Mesothelial cell of epicardium (in vitro differentiated cells): ENCODE measurements around the gene CDNF. TPM values are rescaled to one million over a fixed set of nuclear protein-coding genes. Genes with fewer than 3 reads are reported as not detected.

Source experiments
- DNase-seq, 2 experiments: peaks; one replicate each; pipeline ENCODE4 v3.0.0; 2021; ENCODE audit warnings: low spot score in 2 of 2; ENCODE audit not compliant: unreplicated experiment in 2 of 2
- H3K27ac Mint-ChIP-seq: 2 replicates; pipeline ENCODE4 v1.8.0; 2021; ENCODE audit warnings: mixed read lengths
- H3K27me3 Mint-ChIP-seq: 2 replicates; pipeline ENCODE4 v1.8.0; 2021; ENCODE audit warnings: low read depth, mixed read lengths
- H3K36me3 Mint-ChIP-seq: 2 replicates; pipeline ENCODE4 v1.8.0; 2021; ENCODE audit warnings: mixed read lengths
- H3K4me1 Mint-ChIP-seq: 2 replicates; pipeline ENCODE4 v1.8.0; 2021; ENCODE audit warnings: mixed read lengths
- H3K4me3 Mint-ChIP-seq: 2 replicates; pipeline ENCODE4 v1.8.0; 2021; ENCODE audit warnings: mild to moderate bottlenecking, moderate library complexity, mixed read lengths
- H3K9me3 Mint-ChIP-seq: 2 replicates; pipeline ENCODE4 v1.8.0; 2021; ENCODE audit warnings: mixed read lengths
- total RNA-seq: library from RNA; stranded (reverse); gene quantifications from 3 replicates; pipeline ENCODE4 v1.2.1, GENCODE V29; 2021
- TF ChIP-seq, protein P1 (sequence below): fragments of 200-600 bp; sonication (generic); IDR thresholded peaks from one replicate; pipeline ENCODE4 v1.5.0; 2021; ENCODE audit warnings: antibody characterized with exemption; ENCODE audit not compliant: unreplicated experiment

The CDNF gene
- 1.7 to 2.3 TPM (median 2.2 TPM) in 3 replicates for total RNA-seq

DNA sequence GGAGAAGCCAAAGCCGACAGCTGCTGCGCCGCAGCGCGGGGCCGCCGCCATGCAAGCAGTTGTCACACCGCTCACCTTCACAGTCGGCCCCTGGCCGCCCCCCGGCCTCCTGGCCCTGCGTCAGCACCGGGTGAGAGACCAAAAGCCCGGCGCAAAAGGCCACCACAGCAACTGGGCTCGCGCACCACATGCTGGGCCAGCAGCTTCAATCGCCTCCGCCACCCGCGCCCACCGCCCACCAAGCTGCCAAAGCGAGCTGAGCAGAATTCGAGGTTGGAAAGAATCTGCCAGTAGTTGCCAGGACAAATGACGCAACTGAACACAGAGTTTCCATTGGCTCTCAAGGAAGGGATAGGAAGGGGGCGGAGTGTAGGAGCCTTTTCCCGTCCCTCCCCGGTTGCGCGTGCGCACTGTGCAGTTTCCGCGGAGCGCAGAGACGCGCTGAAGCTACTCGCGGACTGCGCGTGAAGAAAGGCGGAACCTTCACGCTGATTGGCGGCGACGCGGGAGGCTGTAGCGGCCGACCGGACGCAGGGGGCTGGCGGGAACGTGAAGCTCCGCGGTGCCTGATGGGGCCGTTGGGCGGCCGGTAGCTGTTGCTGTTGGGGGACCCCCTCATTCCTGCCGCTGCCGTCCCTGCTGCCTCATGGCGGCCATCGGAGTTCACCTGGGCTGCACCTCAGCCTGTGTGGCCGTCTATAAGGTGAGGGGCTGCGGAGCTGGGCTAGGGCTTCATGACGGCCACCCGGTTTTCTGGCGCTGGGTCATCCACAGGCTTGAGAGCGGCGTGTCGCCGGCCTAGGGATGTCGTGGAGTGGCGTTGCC, at the start of gene CDNF, which contains the start of the genes HSPA14 and MSANTD7:
TSS of gene CDNF (minus strand) at position 281 of the 825 bp plus-strand sequence. CDS start at position 190, 91 bp downstream.
TSS of gene HSPA14 (plus strand) at position 550 of the 825 bp plus-strand sequence. CDS start at position 647, 97 bp downstream.
TSS of gene MSANTD7 (plus strand) at position 550 of the 825 bp plus-strand sequence. CDS start 3,979 bp downstream, outside the sequence.
- TF ChIP-seq, protein P1, sequence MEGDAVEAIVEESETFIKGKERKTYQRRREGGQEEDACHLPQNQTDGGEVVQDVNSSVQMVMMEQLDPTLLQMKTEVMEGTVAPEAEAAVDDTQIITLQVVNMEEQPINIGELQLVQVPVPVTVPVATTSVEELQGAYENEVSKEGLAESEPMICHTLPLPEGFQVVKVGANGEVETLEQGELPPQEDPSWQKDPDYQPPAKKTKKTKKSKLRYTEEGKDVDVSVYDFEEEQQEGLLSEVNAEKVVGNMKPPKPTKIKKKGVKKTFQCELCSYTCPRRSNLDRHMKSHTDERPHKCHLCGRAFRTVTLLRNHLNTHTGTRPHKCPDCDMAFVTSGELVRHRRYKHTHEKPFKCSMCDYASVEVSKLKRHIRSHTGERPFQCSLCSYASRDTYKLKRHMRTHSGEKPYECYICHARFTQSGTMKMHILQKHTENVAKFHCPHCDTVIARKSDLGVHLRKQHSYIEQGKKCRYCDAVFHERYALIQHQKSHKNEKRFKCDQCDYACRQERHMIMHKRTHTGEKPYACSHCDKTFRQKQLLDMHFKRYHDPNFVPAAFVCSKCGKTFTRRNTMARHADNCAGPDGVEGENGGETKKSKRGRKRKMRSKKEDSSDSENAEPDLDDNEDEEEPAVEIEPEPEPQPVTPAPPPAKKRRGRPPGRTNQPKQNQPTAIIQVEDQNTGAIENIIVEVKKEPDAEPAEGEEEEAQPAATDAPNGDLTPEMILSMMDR: no peak
- Mint-ChIP-seq H3K9me3 (no peaks in the 10 kb centered on the region), H3K27ac (peak within 1 kb of the TSS; percentile 99), H3K27me3 (no peaks in the 10 kb centered on the region), H3K36me3 (peaks cover 18% of the 10 kb centered on the region), H3K4me3 (peak within 1 kb of the TSS; percentile 92), H3K4me1 (peaks cover 28% of the 10 kb centered on the region)
- DNase-seq: peak; percentile 99 to 100

DNA sequence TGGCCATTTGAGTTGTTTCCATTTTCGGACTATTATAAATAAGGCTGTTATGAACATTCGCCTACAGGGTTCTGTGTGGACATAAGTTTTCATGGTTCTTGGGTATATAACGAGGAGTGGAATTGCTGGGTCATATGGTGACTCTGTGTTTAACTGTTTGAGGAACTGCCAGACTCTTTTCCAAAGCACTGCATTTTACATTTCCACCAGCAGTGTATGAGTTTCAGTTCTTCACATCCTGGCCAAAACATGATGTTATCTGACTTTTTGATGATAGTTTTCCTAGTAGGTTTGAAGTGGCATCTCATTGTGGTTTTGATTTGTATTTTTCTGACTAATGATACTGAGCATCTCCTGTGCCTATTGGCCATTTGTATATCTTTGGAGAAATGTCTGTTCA, 46.2 kb upstream of the CDNF start:
- H3K4me1 Mint-ChIP-seq: peaks cover 18% of the 10 kb centered on the region
- H3K4me3 Mint-ChIP-seq: no peak overlapping the region
- peaks cover 4% of the 10 kb centered on the region for H3K36me3 Mint-ChIP-seq
- no peak for DNase-seq
- H3K27me3 Mint-ChIP-seq: no peaks in the 10 kb centered on the region
- TF ChIP-seq, protein P1: no peak
- H3K27ac Mint-ChIP-seq: no peak overlapping the region
- H3K9me3 Mint-ChIP-seq: no peaks in the 10 kb centered on the region

DNA sequence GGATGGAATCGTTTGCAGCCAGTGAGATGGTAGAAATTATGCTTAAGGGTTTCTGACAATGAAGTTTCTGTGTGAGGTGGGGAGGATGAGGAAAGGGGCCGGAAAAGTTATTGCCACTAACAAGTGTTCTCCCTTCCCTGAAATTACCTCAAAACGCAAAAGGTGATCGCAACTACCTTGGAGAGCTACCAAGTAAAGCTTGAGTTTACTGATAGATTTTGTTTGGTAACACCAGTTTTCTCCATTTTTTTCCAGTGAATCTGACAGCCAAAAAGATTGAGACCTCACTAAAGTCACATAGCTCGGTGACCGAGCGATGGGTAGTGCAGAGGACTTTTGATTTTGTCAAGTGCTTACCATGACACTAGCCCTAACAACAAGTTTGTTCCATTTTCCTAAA, 42.4 kb upstream of the CDNF start:
- peak overlapping the region; percentile 89 for H3K4me3 Mint-ChIP-seq
- H3K9me3 Mint-ChIP-seq: no peaks in the 10 kb centered on the region
- H3K36me3 Mint-ChIP-seq: peaks cover 4% of the 10 kb centered on the region
- H3K4me1 Mint-ChIP-seq: peaks cover 31% of the 10 kb centered on the region
- no peaks in the 10 kb centered on the region for H3K27me3 Mint-ChIP-seq
- TF ChIP-seq, protein P1: no peak
- DNase-seq: no peak
- peak overlapping the region; percentile 94 for H3K27ac Mint-ChIP-seq

DNA sequence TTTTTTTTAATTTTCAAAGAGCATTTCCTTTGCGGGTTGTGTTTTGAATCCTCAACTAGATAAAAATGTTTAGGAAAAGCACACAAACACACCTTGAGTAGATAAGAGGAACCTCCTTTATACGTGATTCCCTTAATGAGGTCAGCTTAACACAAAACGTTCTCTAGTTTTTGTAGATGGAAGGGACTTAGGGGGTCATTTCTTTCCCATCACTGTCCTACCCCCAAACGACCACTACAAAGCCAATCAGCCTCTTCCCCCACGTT, 42.0 kb upstream of the CDNF start:
- no peaks in the 10 kb centered on the region for H3K27me3 Mint-ChIP-seq
- H3K27ac Mint-ChIP-seq: peak overlapping the region; percentile 94
- H3K4me1 Mint-ChIP-seq: peaks cover 31% of the 10 kb centered on the region
- TF ChIP-seq, protein P1: no peak
- DNase-seq: no peak
- H3K9me3 Mint-ChIP-seq: no peaks in the 10 kb centered on the region
- H3K4me3 Mint-ChIP-seq: peak overlapping the region; percentile 89
- peaks cover 4% of the 10 kb centered on the region for H3K36me3 Mint-ChIP-seq

DNA sequence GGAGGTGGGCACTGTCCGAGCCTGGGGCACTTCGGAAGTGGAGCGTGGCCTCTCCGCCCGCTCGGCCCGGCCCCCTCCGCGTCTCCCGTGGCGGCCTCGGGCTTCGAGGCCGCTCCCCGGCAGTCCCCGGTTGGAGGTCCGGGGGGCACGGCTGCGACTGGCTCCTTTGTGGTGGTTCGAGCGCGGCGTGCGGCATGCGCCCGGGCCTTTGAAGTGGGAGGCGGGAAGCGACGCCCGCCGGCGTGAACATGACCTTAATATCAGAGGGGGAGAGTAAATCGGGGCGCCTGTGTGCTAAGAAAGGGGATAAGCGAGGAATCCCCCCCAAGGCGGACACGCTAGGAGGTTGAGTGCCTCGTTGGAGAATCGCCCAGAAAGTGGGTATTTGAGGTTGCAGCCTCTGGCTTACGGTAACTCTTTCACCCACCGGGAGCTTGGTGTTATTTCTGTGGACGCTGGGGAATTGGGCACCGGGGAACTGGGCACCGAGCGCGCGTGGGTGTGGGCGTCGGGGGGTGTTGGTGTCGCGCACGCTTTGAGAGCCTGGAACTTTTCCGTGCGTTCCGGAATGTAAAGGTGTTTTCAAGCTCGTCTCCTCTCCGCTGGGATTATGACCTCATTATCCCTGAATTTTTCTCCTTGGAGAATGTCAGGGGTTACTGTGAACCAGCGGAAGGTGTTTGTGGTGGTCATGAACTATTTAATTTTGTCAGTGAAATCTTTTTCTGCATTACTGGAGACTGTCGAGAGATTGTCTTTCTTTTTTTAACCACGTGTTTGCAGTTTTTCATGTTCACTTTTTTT, 41.5 kb upstream of the CDNF start:
- Mint-ChIP-seq H3K27me3 (no peaks in the 10 kb centered on the region), H3K27ac (peak overlapping the region; percentile 94), H3K4me1 (peaks cover 31% of the 10 kb centered on the region), H3K36me3 (peaks cover 4% of the 10 kb centered on the region), H3K9me3 (no peaks in the 10 kb centered on the region), H3K4me3 (peak overlapping the region; percentile 89)
- DNase-seq: peak in 1 of 2 experiments; percentile 64
- TF ChIP-seq, protein P1: no peak
